ENCODE results near the gene PANK1.

DNA sequence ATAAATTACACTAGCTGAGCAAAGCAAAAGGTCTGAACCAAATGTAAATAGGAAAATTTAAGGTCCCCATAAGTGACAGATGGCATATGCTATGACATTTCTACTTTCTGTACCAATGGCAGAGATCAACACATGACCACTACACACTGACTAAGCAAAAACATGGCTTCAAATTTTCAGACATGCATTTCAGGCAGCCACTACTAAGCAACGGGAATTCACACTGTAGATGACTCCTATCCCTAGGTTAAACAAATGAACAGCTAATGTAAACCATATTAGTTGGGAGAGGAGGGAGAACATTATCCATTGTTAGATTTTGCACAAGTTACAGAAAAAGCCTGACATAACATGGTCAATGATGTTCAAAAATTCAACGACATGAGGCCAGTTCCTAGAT is 45.0 kb upstream of the PANK1 start:
- TF ChIP-seq, protein P1, sequence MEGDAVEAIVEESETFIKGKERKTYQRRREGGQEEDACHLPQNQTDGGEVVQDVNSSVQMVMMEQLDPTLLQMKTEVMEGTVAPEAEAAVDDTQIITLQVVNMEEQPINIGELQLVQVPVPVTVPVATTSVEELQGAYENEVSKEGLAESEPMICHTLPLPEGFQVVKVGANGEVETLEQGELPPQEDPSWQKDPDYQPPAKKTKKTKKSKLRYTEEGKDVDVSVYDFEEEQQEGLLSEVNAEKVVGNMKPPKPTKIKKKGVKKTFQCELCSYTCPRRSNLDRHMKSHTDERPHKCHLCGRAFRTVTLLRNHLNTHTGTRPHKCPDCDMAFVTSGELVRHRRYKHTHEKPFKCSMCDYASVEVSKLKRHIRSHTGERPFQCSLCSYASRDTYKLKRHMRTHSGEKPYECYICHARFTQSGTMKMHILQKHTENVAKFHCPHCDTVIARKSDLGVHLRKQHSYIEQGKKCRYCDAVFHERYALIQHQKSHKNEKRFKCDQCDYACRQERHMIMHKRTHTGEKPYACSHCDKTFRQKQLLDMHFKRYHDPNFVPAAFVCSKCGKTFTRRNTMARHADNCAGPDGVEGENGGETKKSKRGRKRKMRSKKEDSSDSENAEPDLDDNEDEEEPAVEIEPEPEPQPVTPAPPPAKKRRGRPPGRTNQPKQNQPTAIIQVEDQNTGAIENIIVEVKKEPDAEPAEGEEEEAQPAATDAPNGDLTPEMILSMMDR (IDR thresholded peaks at IDR 0.05; ENCODE audit: low read depth, low read length): no peak
- TF ChIP-seq EZH2phosphoT487 (IDR thresholded peaks at IDR 0.05; ENCODE audit: low read depth): no peak
